22Rv1 (cell line): ENCODE results near the gene MSH2.
"Not testable (repeated sequence)": the region's sequence is repeated elsewhere in the genome, so short reads cannot be mapped to it uniquely, and the experiment has no call there.

ENCODE experiments used
- H3K27ac ChIP-seq: fragments of 450-650 bp; 2 replicates; pipeline ENCODE4 v1.5.1; 2017
- ZFX ChIP-seq: fragments of 450-650 bp; IDR thresholded peaks from 2 replicates; pipeline ENCODE4 v1.6.1; 2017; ENCODE audit warnings: antibody characterized with exemption, borderline replicate concordance
- TF ChIP-seq, protein P1 (sequence below): fragments of 450-650 bp; IDR thresholded peaks from 2 replicates; pipeline ENCODE4 v1.5.1; 2017; ENCODE audit warnings: mild to moderate bottlenecking

MSH2 gene

DNA sequence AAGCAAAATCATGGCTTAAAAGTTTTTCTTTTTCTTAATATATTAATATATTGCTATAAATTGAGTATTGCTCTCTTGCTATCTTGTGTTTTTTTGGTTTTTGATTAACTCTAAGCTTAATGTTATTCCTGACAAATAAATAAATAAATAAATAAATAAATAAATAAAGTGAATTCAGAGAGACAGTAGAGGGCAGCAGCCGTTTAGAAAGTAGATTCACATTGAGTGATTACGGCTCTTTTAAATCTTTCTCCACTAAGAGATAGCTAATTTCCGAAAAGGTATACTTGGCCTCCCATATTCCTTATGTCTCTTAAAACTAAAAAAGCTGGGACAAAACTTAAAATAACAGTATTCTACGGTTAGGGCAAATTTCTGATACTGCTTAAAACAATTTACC lies 34.3 kb downstream of the MSH2 start:
- no peak for TF ChIP-seq ZFX
- TF ChIP-seq, protein P1, sequence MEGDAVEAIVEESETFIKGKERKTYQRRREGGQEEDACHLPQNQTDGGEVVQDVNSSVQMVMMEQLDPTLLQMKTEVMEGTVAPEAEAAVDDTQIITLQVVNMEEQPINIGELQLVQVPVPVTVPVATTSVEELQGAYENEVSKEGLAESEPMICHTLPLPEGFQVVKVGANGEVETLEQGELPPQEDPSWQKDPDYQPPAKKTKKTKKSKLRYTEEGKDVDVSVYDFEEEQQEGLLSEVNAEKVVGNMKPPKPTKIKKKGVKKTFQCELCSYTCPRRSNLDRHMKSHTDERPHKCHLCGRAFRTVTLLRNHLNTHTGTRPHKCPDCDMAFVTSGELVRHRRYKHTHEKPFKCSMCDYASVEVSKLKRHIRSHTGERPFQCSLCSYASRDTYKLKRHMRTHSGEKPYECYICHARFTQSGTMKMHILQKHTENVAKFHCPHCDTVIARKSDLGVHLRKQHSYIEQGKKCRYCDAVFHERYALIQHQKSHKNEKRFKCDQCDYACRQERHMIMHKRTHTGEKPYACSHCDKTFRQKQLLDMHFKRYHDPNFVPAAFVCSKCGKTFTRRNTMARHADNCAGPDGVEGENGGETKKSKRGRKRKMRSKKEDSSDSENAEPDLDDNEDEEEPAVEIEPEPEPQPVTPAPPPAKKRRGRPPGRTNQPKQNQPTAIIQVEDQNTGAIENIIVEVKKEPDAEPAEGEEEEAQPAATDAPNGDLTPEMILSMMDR = peak; percentile 36
- H3K27ac ChIP-seq = no peak overlapping the region

GRCh38 chr2:47438106-47438505 lies 35.1 kb downstream of the MSH2 start:
- TF ChIP-seq, protein P1 = no peak
- no peak for TF ChIP-seq ZFX

GRCh38 chr2:47438783-47439182 lies 35.8 kb downstream of the MSH2 start:
- TF ChIP-seq ZFX = no peak
- TF ChIP-seq, protein P1 = no peak
- no peak overlapping the region for H3K27ac ChIP-seq

More at GRCh38 chr2:47438106-47438505, 35.1 kb downstream of the MSH2 start:
- no peak overlapping the region for H3K27ac ChIP-seq

- H3K27ac ChIP-seq = no peak overlapping the region
- TF ChIP-seq, protein P1 = no peak
Observed at GRCh38 chr2:47451790-47452189, 48.8 kb downstream of the MSH2 start.

GRCh38 chr2:47452761-47453160 lies 49.8 kb downstream of the MSH2 start:
- TF ChIP-seq ZFX = no peak
- TF ChIP-seq, protein P1 = no peak
- H3K27ac ChIP-seq = no peak overlapping the region

- H3K27ac ChIP-seq = not testable (repeated sequence)
Observed at GRCh38 chr2:47454818-47455217, 51.9 kb downstream of the MSH2 start.

DNA sequence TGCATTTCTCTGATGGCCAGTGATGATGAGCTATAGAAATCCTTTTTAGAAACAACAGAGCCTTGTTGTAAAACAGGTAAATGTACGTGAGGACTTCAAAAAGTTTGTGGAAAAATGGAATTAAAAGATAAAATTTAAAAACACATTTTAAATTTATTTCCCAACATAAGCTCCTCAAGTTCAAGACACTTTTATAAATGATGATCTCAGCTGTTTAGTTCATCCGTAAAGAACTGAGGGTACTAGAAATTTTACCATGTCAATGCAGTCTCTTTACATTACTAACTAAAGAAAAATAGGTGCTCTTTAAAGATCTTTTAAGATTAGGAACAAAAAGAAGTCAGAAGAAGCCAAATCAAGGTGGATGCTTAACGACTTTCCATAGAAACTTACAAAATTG lies 52.5 kb downstream of the MSH2 start:
- TF ChIP-seq ZFX = no peak
- TF ChIP-seq, protein P1 = no peak

DNA sequence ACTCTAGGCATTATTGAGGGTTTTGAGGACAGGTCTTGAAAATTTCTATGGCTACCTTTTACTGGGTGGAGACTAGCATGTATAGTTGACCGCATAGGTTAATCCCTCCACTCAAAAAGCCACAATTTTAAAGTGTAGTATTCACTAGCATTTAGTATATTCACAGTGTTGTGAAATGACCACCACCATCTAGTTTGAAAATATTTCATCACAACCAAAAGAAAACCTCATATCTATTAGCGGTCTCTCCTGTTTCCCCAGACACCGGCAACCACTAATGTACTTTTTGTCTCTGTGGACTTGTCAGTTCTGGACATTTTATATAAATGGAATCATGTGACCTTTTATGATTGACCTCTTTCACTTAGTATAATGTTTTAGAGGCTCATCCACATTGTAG lies 53.9 kb downstream of the MSH2 start:
- H3K27ac ChIP-seq = no peak overlapping the region
- TF ChIP-seq, protein P1 = no peak
- TF ChIP-seq ZFX = no peak

More for the DNA sequence above, 52.5 kb downstream of the MSH2 start:
- no peak overlapping the region for H3K27ac ChIP-seq
